Activated T-helper 1 cell treated with Interleukin-2 at 50 U/mL for 16 hours (primary cell): ENCODE measurements around the gene BRI3BP.

Experiments used
- DNase-seq: peaks from one replicate; pipeline ENCODE4 v3.0.0-alpha.2; 2020; ENCODE audit warnings: low read depth

BRI3BP gene

DNA sequence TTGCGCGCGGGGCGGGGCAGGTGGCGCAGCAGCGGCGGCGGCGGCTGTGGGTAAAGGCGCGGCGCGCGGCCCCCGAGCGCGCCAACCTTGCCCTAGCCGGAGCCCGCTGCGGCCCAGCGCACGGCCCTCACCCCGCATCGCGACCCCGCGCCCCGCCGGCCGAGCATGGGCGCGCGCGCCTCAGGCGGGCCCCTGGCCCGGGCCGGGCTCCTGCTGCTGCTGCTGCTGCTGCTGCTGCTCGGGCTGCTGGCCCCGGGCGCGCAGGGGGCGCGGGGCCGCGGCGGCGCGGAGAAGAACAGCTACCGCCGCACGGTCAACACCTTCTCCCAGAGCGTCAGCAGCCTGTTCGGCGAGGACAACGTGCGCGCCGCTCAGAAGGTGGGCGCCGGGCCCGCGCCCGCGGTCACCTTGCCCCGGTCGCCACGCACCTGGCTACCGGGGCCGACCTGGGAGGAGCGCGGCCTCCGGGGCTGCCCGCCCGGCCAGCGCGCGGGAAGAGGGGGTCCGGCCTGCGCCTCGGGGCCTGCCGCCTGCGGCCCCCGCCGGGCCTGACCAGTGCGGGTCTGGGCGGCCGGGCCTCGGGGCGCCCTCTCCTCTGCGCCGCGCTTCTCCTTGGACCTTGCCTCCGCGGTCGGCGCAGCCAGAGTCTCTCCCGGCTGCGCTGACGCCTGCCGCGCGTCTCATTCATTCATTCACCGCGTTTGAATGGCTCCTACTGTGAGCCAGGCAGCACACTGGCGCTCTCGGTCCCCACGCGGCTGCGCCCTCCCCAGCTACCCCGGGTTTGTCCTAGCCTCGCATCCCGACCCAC, at the start of gene BRI3BP:
Gene BRI3BP, plus strand, starts transcription at position 20 of the 811 bp plus-strand sequence. Its CDS starts 146 bp downstream, at position 166.
- DNase-seq: no peak

DNA sequence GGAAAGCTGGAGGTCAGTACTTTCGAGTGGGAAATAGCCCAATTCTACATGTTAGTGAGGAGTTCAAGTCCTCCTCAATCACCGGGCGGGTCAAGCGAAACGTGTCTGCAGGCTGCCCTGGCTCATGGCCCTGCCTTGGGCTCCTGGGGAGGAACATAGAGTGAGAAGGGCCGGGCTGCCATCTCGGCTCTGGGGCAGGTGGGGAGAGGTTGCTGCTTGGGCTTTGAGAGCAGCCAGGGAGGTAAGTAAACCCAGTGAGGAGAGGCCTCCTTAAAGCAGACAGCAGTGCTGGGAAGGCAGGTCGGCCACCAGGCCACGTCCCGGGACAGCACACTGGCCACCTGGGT, 47.0 kb upstream of the BRI3BP start:
- no peak for DNase-seq

GRCh38 chr12:124947013-124947412, 46.4 kb upstream of the BRI3BP start:
- no peak for DNase-seq

GRCh38 chr12:124947561-124948398, 45.7 kb upstream of the BRI3BP start:
- no peak for DNase-seq

GRCh38 chr12:124949066-124949465, 44.4 kb upstream of the BRI3BP start:
- no peak for DNase-seq

- no peak for DNase-seq
Measured at GRCh38 chr12:124949779-124950728, 43.4 kb upstream of the BRI3BP start.

- DNase-seq: no peak
Measured at GRCh38 chr12:124952295-124952694, 41.1 kb upstream of the BRI3BP start.

- DNase-seq: no peak
Measured at GRCh38 chr12:124952801-124953200, 40.6 kb upstream of the BRI3BP start.

GRCh38 chr12:124953689-124954405, 39.6 kb upstream of the BRI3BP start:
- no peak for DNase-seq

GRCh38 chr12:124954771-124955170, 38.7 kb upstream of the BRI3BP start:
- no peak for DNase-seq

DNA sequence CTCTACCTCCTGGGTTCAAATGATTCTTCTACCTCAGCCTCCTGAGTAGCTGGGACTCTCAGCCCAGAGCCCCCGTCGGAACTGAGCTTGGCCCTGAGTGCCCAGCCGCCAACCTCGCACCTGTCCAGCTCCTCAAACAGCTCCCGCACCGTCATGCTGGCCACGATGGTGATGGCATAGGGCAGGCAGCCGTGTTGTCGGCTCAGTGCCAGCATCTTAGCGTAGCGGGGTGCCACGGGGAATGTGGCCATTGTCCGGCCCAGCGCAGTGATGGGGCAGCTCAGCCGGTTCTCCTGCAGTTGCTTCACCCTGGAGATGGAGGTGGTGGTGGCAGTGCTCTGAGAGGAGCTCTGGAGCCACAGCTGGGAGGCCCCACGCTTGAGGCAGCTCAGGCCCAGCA, 36.9 kb upstream of the BRI3BP start:
- DNase-seq: no peak

DNA sequence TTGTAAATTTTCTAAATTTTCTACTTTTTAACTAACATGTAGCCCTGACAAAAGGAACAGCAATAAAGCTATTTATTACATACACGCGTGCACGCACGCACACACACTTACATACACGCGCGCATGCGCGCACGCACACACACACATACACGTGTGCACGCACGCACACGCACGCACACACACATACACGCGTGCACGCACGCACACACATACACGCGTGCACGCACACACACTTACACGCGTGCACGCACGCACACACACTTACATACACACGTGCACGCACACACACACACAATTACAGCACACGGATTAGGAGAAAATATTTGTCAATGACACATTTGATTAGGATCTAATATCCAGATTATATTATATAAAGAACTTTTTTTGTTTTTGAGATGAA, 32.4 kb upstream of the BRI3BP start:
- no peak for DNase-seq

DNA sequence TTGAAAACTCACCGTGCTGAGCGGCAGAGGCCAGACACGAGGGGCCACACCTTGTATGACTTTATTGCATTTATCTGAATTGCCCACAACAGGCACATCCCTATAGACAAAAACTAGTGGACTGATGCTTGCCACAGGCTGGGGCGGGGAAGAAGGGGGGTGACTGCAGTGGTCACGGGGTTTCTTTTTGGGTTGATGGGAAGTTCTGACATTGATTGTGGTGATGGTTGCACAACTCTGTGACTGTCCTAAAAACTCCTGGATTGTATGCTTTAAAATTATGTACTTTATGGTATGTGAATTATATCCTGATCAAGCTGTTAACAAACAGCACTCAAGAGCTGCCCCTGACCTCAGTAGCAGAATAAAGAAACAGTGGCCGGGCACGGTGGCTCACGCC, 30.2 kb upstream of the BRI3BP start:
- no peak for DNase-seq

DNA sequence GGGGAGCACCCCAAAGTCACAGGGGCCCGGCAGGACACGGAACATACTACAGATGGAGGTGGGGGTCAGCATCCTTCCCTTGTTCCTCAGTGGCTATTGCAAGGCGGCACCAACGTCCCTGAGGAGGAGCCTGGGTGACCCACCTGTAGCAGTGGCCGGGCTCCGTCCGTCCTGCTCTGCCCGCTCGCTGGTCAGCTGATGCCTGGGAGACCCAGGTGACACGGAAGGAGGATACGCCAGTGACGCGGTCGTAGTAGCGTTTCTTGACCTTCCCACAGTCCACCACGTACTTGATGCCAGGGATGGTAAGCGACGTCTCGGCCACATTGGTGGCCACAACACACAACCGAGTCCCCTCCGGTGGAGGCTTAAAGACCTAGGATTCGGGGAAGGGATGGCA, 29.2 kb upstream of the BRI3BP start:
- no peak for DNase-seq

DNA sequence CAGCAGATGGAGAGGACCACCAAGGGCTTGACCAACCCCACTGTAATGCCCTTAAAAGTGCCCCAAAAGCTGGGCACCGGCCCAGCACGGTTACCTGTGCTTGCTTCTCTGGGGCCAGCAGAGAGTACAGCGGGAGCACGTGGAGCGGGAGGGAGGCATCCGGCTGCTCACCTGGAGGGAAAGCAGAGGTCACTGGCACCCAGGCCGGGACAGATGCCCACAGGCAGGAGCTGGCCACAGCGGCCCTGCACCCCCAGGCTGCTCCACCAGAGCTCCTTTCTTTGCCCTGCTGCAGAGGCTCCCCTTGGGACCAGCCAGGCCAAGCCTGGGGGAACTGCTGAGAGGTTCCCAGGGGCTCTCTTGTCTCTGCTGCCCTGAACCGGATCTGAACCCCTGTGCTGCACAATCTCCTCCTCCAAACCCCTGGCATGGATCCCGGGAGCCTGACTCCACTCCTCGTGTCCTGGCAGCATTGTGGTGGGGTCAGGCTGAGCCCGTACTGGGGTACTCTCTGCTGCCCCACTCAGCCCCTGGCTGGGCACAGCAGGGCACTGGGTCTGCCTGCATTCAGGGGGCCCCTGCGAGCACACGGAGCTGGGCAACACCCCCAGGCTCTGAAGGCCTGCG, 28.5 kb upstream of the BRI3BP start:
- no peak for DNase-seq

GRCh38 chr12:124967016-124967739, 26.3 kb upstream of the BRI3BP start:
- no peak for DNase-seq

GRCh38 chr12:124968656-124969055, 24.8 kb upstream of the BRI3BP start:
- no peak for DNase-seq

- DNase-seq: no peak
Measured at GRCh38 chr12:124970647-124971402, 22.6 kb upstream of the BRI3BP start.

DNA sequence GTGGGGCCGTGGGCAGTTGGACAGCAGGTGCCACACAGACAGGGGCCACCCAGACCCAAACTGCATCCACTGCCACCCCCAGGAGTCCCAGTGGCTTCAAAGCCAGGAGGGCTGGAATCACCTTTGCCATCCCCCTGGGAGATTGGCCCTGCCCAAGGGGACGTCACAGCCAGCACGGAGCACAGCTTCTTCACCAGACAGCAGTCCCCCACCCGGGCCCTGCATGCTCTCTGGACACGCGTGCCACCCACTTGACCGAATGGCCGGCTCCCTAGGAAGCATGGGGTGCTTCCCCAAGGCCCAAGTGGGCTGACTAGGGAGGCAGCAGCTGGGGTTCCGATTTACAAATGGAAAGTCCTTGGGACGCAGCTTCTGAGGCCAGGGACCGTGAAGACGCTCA, 21.8 kb upstream of the BRI3BP start:
- no peak for DNase-seq

- no peak for DNase-seq
Measured at GRCh38 chr12:124972211-124972610, 21.2 kb upstream of the BRI3BP start.
